Measurements from ENCODE around the gene PLPP1.

Gene PLPP1

GRCh38 chr5:55502759-55503158, 32.0 kb downstream of the PLPP1 start:
- no peak for DNase-seq

- no peak for DNase-seq
Measured at GRCh38 chr5:55498457-55498856, 36.3 kb downstream of the PLPP1 start.

GRCh38 chr5:55497712-55498111, 37.1 kb downstream of the PLPP1 start:
- no peak for DNase-seq

GRCh38 chr5:55495216-55495615, 39.5 kb downstream of the PLPP1 start:
- DNase-seq, result no peak

GRCh38 chr5:55492449-55492848, 42.3 kb downstream of the PLPP1 start:
- no peak for DNase-seq

GRCh38 chr5:55485073-55485472, 49.7 kb downstream of the PLPP1 start:
- no peak for DNase-seq

- DNase-seq, result no peak
Measured at GRCh38 chr5:55484531-55484930, 50.2 kb downstream of the PLPP1 start.

- DNase-seq, result no peak
Measured at GRCh38 chr5:55483885-55484284, 50.9 kb downstream of the PLPP1 start.

GRCh38 chr5:55481293-55481855, 53.4 kb downstream of the PLPP1 start:
- DNase-seq, result peak; percentile 52

GRCh38 chr5:55480781-55481180, 54.0 kb downstream of the PLPP1 start:
- DNase-seq, result peak; percentile 76

GRCh38 chr5:55472642-55473041, 62.1 kb downstream of the PLPP1 start:
- DNase-seq, result no peak

GRCh38 chr5:55471468-55471867, 63.3 kb downstream of the PLPP1 start:
- no peak for DNase-seq

GRCh38 chr5:55470282-55470681, 64.5 kb downstream of the PLPP1 start:
- no peak for DNase-seq

GRCh38 chr5:55469839-55470238, 64.9 kb downstream of the PLPP1 start:
- no peak for DNase-seq

- DNase-seq, result no peak
Measured at GRCh38 chr5:55467862-55468551, 66.8 kb downstream of the PLPP1 start.

GRCh38 chr5:55463613-55464012, 71.2 kb downstream of the PLPP1 start:
- DNase-seq, result no peak

GRCh38 chr5:55459572-55459971, 75.2 kb downstream of the PLPP1 start:
- no peak for DNase-seq

- peak; percentile 76 for DNase-seq
Measured at GRCh38 chr5:55456216-55456895, 78.4 kb downstream of the PLPP1 start.

GRCh38 chr5:55454282-55454681, 80.5 kb downstream of the PLPP1 start:
- DNase-seq, result no peak

GRCh38 chr5:55453211-55453610, 81.6 kb downstream of the PLPP1 start:
- DNase-seq, result no peak

GRCh38 chr5:55451976-55452375, 82.8 kb downstream of the PLPP1 start:
- DNase-seq, result no peak

- peak; percentile 84 for DNase-seq
Measured at GRCh38 chr5:55450050-55450765, 84.6 kb downstream of the PLPP1 start.

- DNase-seq, result peak; percentile 27
Measured at GRCh38 chr5:55446640-55447351, 88.0 kb downstream of the PLPP1 start.
